Uterus (tissue), 2 donors: ENCODE measurements around the gene IRF6.

Experiments used
- POLR2A ChIP-seq, 2 donors: fragments of 450-650 bp; IDR thresholded peaks; one replicate each; pipeline ENCODE4 v1.6.1; 2016; ENCODE audit warnings: antibody characterized with exemption in 2 of 2, mild to moderate bottlenecking in 1 of 2, moderate library complexity in 1 of 2
- TF ChIP-seq, protein P1 (sequence below), 4 experiments: fragments of 200-600 bp in 2 of 4; fragments of 450-650 bp in 2 of 4; sonication (generic) in 2 of 4; IDR thresholded peaks; one replicate each; pipeline ENCODE4 v1.5.1; 2016 to 2019; ENCODE audit warnings: antibody characterized with exemption in 4 of 4, mild to moderate bottlenecking in 2 of 4, moderate library complexity in 1 of 4

DNA sequence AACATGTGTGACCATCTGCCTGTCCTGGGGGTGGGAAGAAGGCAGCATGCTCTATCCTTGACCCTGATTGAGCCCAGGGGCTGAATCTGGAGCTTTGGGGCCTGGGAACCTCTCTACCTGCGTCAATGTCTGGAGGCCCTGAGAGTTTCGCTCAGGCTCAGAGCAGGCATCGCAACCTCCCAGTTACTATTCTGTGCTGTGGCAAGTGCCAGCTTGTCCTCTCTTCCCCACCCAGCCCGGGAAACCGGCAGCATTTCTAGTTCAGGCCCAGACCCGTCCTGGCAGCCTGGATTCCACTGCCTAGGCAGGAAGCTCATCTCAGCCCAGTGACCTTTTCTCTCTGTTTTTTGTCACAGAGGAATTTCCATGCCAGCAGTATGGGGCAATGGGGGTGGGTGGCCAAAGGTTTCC is 10.0 kb upstream of the IRF6 start:
- no peak for TF ChIP-seq POLR2A (IDR thresholded peaks at IDR 0.05)
- TF ChIP-seq, protein P1, sequence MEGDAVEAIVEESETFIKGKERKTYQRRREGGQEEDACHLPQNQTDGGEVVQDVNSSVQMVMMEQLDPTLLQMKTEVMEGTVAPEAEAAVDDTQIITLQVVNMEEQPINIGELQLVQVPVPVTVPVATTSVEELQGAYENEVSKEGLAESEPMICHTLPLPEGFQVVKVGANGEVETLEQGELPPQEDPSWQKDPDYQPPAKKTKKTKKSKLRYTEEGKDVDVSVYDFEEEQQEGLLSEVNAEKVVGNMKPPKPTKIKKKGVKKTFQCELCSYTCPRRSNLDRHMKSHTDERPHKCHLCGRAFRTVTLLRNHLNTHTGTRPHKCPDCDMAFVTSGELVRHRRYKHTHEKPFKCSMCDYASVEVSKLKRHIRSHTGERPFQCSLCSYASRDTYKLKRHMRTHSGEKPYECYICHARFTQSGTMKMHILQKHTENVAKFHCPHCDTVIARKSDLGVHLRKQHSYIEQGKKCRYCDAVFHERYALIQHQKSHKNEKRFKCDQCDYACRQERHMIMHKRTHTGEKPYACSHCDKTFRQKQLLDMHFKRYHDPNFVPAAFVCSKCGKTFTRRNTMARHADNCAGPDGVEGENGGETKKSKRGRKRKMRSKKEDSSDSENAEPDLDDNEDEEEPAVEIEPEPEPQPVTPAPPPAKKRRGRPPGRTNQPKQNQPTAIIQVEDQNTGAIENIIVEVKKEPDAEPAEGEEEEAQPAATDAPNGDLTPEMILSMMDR (IDR thresholded peaks at IDR 0.05): no peak
